HepG2 (cell line): Measurements from ENCODE around the gene TM4SF1. TPM values are rescaled to one million over a fixed set of nuclear protein-coding genes. Genes with fewer than 3 reads are reported as not detected.
A peak's percentile ranks its signal among the peaks of the same experiment; 100 is the strongest.

Source experiments
- DPF2 ChIP-seq: sonication (generic); formaldehyde crosslinking; IDR thresholded peaks from 2 replicates; pipeline ENCODE4 v1.4.0; 2020; ENCODE audit warnings: mild to moderate bottlenecking, low read depth, missing genetic modification reagents, borderline replicate concordance
- IRX3 ChIP-seq: sonication (generic); formaldehyde crosslinking; IDR thresholded peaks from 2 replicates; pipeline ENCODE4 v1.8.1; 2023; ENCODE audit warnings: mild to moderate bottlenecking, low read depth, missing genetic modification reagents, borderline replicate concordance
- MXD3 ChIP-seq: IDR thresholded peaks from 2 replicates; pipeline ENCODE4 v1.6.1; 2016; ENCODE audit warnings: mild to moderate bottlenecking, missing biosample characterization, missing genetic modification reagents
- NFE2L1 ChIP-seq: sonication (generic); formaldehyde crosslinking; IDR thresholded peaks from 2 replicates; pipeline ENCODE4 v1.4.0; 2020; ENCODE audit warnings: missing genetic modification reagents, mild to moderate bottlenecking, borderline replicate concordance
- PHF21A ChIP-seq: sonication (generic); formaldehyde crosslinking; IDR thresholded peaks from 2 replicates; pipeline ENCODE4 v1.5.0; 2020; ENCODE audit warnings: mild to moderate bottlenecking, missing genetic modification reagents
- REPIN1 ChIP-seq: sonication (generic); formaldehyde crosslinking; IDR thresholded peaks from 2 replicates; pipeline ENCODE4 v1.8.0; 2022; ENCODE audit warnings: missing genetic modification reagents, low read depth, mild to moderate bottlenecking, borderline replicate concordance
- SP140L ChIP-seq: sonication (generic); formaldehyde crosslinking; IDR thresholded peaks from 2 replicates; pipeline ENCODE4 v1.4.0; 2020; ENCODE audit warnings: missing genetic modification reagents, borderline replicate concordance
- TOE1 ChIP-seq: sonication (generic); formaldehyde crosslinking; IDR thresholded peaks from 2 replicates; pipeline ENCODE4 v1.4.0; 2020; ENCODE audit warnings: mild to moderate bottlenecking, missing genetic modification reagents
- XBP1 ChIP-seq: sonication (generic); formaldehyde crosslinking; IDR thresholded peaks from 2 replicates; pipeline ENCODE4 v1.5.0; 2020; ENCODE audit warnings: missing genetic modification reagents
- ZFY ChIP-seq: sonication (generic); formaldehyde crosslinking; IDR thresholded peaks from 2 replicates; pipeline ENCODE4 v1.4.0; 2020; ENCODE audit warnings: missing genetic modification reagents
- ZKSCAN5 ChIP-seq: sonication (generic); formaldehyde crosslinking; IDR thresholded peaks from 2 replicates; pipeline ENCODE4 v1.5.1; 2020; ENCODE audit warnings: mild to moderate bottlenecking, missing genetic modification reagents
- ZNF224 ChIP-seq: sonication (generic); formaldehyde crosslinking; IDR thresholded peaks from 2 replicates; pipeline ENCODE4 v1.5.0; 2020; ENCODE audit warnings: mild to moderate bottlenecking, missing genetic modification reagents
- ZNF318 ChIP-seq: sonication (generic); formaldehyde crosslinking; IDR thresholded peaks from 2 replicates; pipeline ENCODE4 v1.4.0; 2020; ENCODE audit warnings: mild to moderate bottlenecking, missing genetic modification reagents
- ZNF530 ChIP-seq: sonication (generic); formaldehyde crosslinking; IDR thresholded peaks from 2 replicates; pipeline ENCODE4 v1.5.0; 2020; ENCODE audit warnings: low read depth, mild to moderate bottlenecking, missing genetic modification reagents
- ZNF580 ChIP-seq: IDR thresholded peaks from 2 replicates; pipeline ENCODE4 v1.6.1; 2016; ENCODE audit warnings: low read depth, borderline replicate concordance
- ZNF639 ChIP-seq: conservative IDR thresholded peaks from 2 replicates; pipeline ENCODE4 v1.6.1; 2018; ENCODE audit warnings: missing genetic modification reagents
- ZSCAN9 ChIP-seq: IDR thresholded peaks from 2 replicates; pipeline ENCODE4 v1.6.1; 2016; ENCODE audit warnings: borderline replicate concordance
- polyA plus RNA-seq, 8 experiments: library from polyadenylated mRNA; depleted of rRNA in 3 of 8; stranded (reverse) in 7 of 8; unstranded in 1 of 8; fragments of >200 nt; fragmentation: Illumina TruSeq in 4 of 8; extraction: Trizol in 4 of 8; gene quantifications; 2 replicates each; pipeline versions ENCODE4 v1.2.1 to v1.2.3, GENCODE V29; 2011 to 2016; ENCODE audit warnings: low read depth in 4 of 8, missing spikeins in 1 of 8, mixed read lengths in 1 of 8; ENCODE audit not compliant: insufficient read depth in 1 of 8
- total RNA-seq, 5 experiments: library from RNA; depleted of rRNA; stranded (reverse); fragments of >200 nt; fragmentation: Illumina TruSeq; extraction: Trizol; gene quantifications; 2 replicates each; pipeline ENCODE4 v1.2.3, GENCODE V29; 2016; ENCODE audit warnings: low read depth in 1 of 5

The TM4SF1 gene
- total and polyA plus RNA-seq, 2 of the 13 experiments (the other 11 are each of a cell fraction or from before 2014, with no cell fraction given): 431 to 1,359 TPM

GRCh38 chr3:149377408-149378364 lies at the start of gene TM4SF1 (continued):
- TF ChIP-seq ZNF318 (no peak), REPIN1 (CRISPR knock-in tag) (peak; percentile 76; the same call in 1 of the 2 replicates), NFE2L1 (CRISPR knock-in tag) (no peak), ZNF580 (CRISPR knock-in tag) (no peak; the same call in 1 of the 2 replicates), ZNF224 (CRISPR knock-in tag) (no peak), ZNF639 (0 out of 2 replicates have a peak, but pooled peaks have one; percentile 32), SP140L (CRISPR knock-in tag) (peak; percentile 25; the same call in 1 of the 2 replicates), ZKSCAN5 (CRISPR knock-in tag) (no peak), PHF21A (CRISPR knock-in tag) (peak; percentile 89), XBP1 (CRISPR knock-in tag) (no peak), ZSCAN9 (CRISPR knock-in tag) (peak; percentile 63; the same call in 1 of the 2 replicates), ZNF530 (CRISPR knock-in tag) (no peak), DPF2 (CRISPR knock-in tag) (peak; percentile 43; the same call in 1 of the 2 replicates), TOE1 (CRISPR knock-in tag) (no peak; the same call in 1 of the 2 replicates), IRX3 (no peak), ZFY (peak; percentile 42; the same call in 1 of the 2 replicates), MXD3 (CRISPR knock-in tag) (peak; percentile 45; the same call in 1 of the 2 replicates)
